Measurements from ENCODE around the gene G3BP2.
"Not testable (repeated sequence)": the region's sequence is repeated elsewhere in the genome, so short reads cannot be mapped to it uniquely, and the experiment has no call there.

G3BP2 gene

GRCh38 chr4:75675004-75675531 lies 1.9 kb upstream of the G3BP2 start:
- H3K36me3 ChIP-seq: no peaks in the 10 kb centered on the region; the same call in 1 of the 2 replicates
- DNase-seq: no peak
- H3K9me3 ChIP-seq: no peaks in the 10 kb centered on the region
- H3K4me1 ChIP-seq: peaks cover 9% of the 10 kb centered on the region
- no peak for TF ChIP-seq CTCF (IDR thresholded peaks at IDR 0.05; ENCODE audit: low read depth, low read length)
- H3K4me3 ChIP-seq (ENCODE audit: low read depth, low read length): no peak overlapping the region
- H3K27me3 ChIP-seq: no peaks in the 10 kb centered on the region

GRCh38 chr4:75673959-75674328 lies 733 bp upstream of the G3BP2 start:
- DNase-seq: no peak
- H3K4me3 ChIP-seq (ENCODE audit: low read depth, low read length): peak overlapping the region; percentile 98
- no peak for TF ChIP-seq CTCF (IDR thresholded peaks at IDR 0.05; ENCODE audit: low read depth, low read length)
- peaks cover 9% of the 10 kb centered on the region for H3K4me1 ChIP-seq
- no peaks in the 10 kb centered on the region; the same call in 1 of the 2 replicates for H3K36me3 ChIP-seq
- no peaks in the 10 kb centered on the region for H3K9me3 ChIP-seq
- H3K27me3 ChIP-seq: no peaks in the 10 kb centered on the region

GRCh38 chr4:75672461-75673026 lies 667 bp downstream of the G3BP2 start:
- Histone ChIP-seq H3K4me3 (ENCODE audit: low read depth, low read length) (peak overlapping the region; percentile 98), H3K4me1 (peaks cover 9% of the 10 kb centered on the region), H3K27me3 (no peaks in the 10 kb centered on the region), H3K36me3 (no peaks in the 10 kb centered on the region; the same call in 1 of the 2 replicates), H3K9me3 (no peaks in the 10 kb centered on the region)
- DNase-seq: peak; percentile 79
- TF ChIP-seq CTCF (IDR thresholded peaks at IDR 0.05; ENCODE audit: low read depth, low read length): no peak

- Histone ChIP-seq H3K4me1 (peaks cover 9% of the 10 kb centered on the region), H3K27me3 (no peaks in the 10 kb centered on the region), H3K4me3 (ENCODE audit: low read depth, low read length) (peak overlapping the region; percentile 98), H3K9me3 (no peaks in the 10 kb centered on the region), H3K36me3 (no peaks in the 10 kb centered on the region; the same call in 1 of the 2 replicates)
- no peak for DNase-seq
- no peak for TF ChIP-seq CTCF (IDR thresholded peaks at IDR 0.05; ENCODE audit: low read depth, low read length)
Measured at GRCh38 chr4:75671802-75672421, 1.3 kb downstream of the G3BP2 start.

GRCh38 chr4:75668596-75668995 lies 4.6 kb downstream of the G3BP2 start:
- no peak for DNase-seq
- Histone ChIP-seq H3K9me3 (no peaks in the 10 kb centered on the region), H3K36me3 (no peaks in the 10 kb centered on the region; the same call in none of the 2 replicates), H3K27me3 (no peaks in the 10 kb centered on the region), H3K4me3 (ENCODE audit: low read depth, low read length) (no peak overlapping the region), H3K4me1 (peaks cover 4% of the 10 kb centered on the region; the same call in 1 of the 2 replicates)
- TF ChIP-seq CTCF (IDR thresholded peaks at IDR 0.05; ENCODE audit: low read depth, low read length): no peak

GRCh38 chr4:75667636-75668035 lies 5.6 kb downstream of the G3BP2 start:
- not testable (repeated sequence) for H3K27me3 ChIP-seq; DNase-seq; H3K9me3 ChIP-seq; H3K36me3 ChIP-seq; H3K4me3 ChIP-seq (ENCODE audit: low read depth, low read length); H3K4me1 ChIP-seq

Measured in BE2C (cell line).